ENCODE data around the gene DPP10. TPM values are rescaled to one million over a fixed set of nuclear protein-coding genes. Genes with fewer than 3 reads are reported as not detected.

The DPP10 gene
- total and polyA plus RNA-seq, 8 donors, result 0.68 to 8.2 (median 4.7) TPM

GRCh38 chr2:115763601-115764000 lies 1321.2 kb downstream of the DPP10 start:
- intact Hi-C loops (cut with DNase I), result no loop called here
- H3K4me1 ChIP-seq, result no peaks in the 10 kb centered on the region
- H3K4me3 ChIP-seq, result no peak overlapping the region
- peaks cover 0 to 2% of the 10 kb centered on the region in 2 donors for H3K9me3 ChIP-seq
- H3K27me3 ChIP-seq, result no peaks in the 10 kb centered on the region
- no peak for TF ChIP-seq CTCF (IDR thresholded peaks at IDR 0.05)
- ATAC-seq (no peak), DNase-seq (no peak)
- H3K36me3 ChIP-seq, result no peaks in the 10 kb centered on the region
- no peak overlapping the region for H3K27ac ChIP-seq

GRCh38 chr2:115771516-115771915 lies 1329.1 kb downstream of the DPP10 start:
- H3K4me1 ChIP-seq, result no peaks in the 10 kb centered on the region
- no peaks in the 10 kb centered on the region for H3K36me3 ChIP-seq
- H3K27ac ChIP-seq, result no peak overlapping the region
- no peaks in the 10 kb centered on the region for H3K9me3 ChIP-seq
- H3K27me3 ChIP-seq, result no peaks in the 10 kb centered on the region
- intact Hi-C loops (cut with DNase I), result no loop called here
- no peak overlapping the region for H3K4me3 ChIP-seq
- ATAC-seq, result no peak
- TF ChIP-seq CTCF (IDR thresholded peaks at IDR 0.05), result no peak
- no peak for DNase-seq

GRCh38 chr2:115774361-115774760 lies 1331.9 kb downstream of the DPP10 start:
- Histone ChIP-seq H3K4me3 (no peak overlapping the region), H3K27ac (no peak overlapping the region), H3K27me3 (no peaks in the 10 kb centered on the region), H3K36me3 (no peaks in the 10 kb centered on the region), H3K4me1 (no peaks in the 10 kb centered on the region), H3K9me3 (no peaks in the 10 kb centered on the region)
- intact Hi-C loops (cut with DNase I), result no loop called here
- no peak for TF ChIP-seq CTCF (IDR thresholded peaks at IDR 0.05)
- DNase-seq, result no peak
- no peak for ATAC-seq

- Histone ChIP-seq H3K4me3 (no peak overlapping the region), H3K9me3 (no peaks in the 10 kb centered on the region), H3K4me1 (no peaks in the 10 kb centered on the region), H3K36me3 (no peaks in the 10 kb centered on the region), H3K27me3 (no peaks in the 10 kb centered on the region), H3K27ac (no peak overlapping the region)
- DNase-seq (no peak), ATAC-seq (no peak)
- no peak for TF ChIP-seq CTCF (IDR thresholded peaks at IDR 0.05)
- intact Hi-C loops (cut with DNase I), result no loop called here
Measured at GRCh38 chr2:115779085-115779632, 1336.7 kb downstream of the DPP10 start.

- no peak overlapping the region for H3K4me3 ChIP-seq
- no peak for ATAC-seq
Measured at GRCh38 chr2:115782286-115782685, 1339.8 kb downstream of the DPP10 start.

More at GRCh38 chr2:115782286-115782685, 1339.8 kb downstream of the DPP10 start:
- intact Hi-C loops (cut with DNase I), result no loop called here
- Histone ChIP-seq H3K36me3 (no peaks in the 10 kb centered on the region), H3K27me3 (no peaks in the 10 kb centered on the region), H3K27ac (no peak overlapping the region), H3K4me1 (no peaks in the 10 kb centered on the region), H3K9me3 (peaks cover 0 to 6% of the 10 kb centered on the region in 2 donors)
- no peak for DNase-seq
- TF ChIP-seq CTCF (IDR thresholded peaks at IDR 0.05), result no peak

All from left lung (tissue), 10 donors.